SK-N-SH (cell line): ENCODE measurements around the gene TSC22D2.

ENCODE experiments used
- CTCF ChIP-seq: fragments of 200-600 bp; sonication (generic); IDR thresholded peaks from 2 replicates; pipeline ENCODE4 v1.6.1; 2017; ENCODE audit warnings: antibody characterized with exemption, mild to moderate bottlenecking, moderate library complexity
- EZH2phosphoT487 ChIP-seq: fragments of 200-600 bp; sonication (generic); IDR thresholded peaks from 2 replicates; pipeline ENCODE4 v1.6.1; 2017; ENCODE audit warnings: low read depth, mixed run types, mild to moderate bottlenecking, antibody characterized with exemption, moderate library complexity, borderline replicate concordance
- POLR2AphosphoS5 ChIP-seq: IDR thresholded peaks from 2 replicates; pipeline ENCODE4 v1.6.1; 2012; ENCODE audit warnings: low read depth, low read length
- TF ChIP-seq, protein P1 (sequence below): IDR thresholded peaks from 2 replicates; pipeline ENCODE4 v1.4.0; 2012; ENCODE audit warnings: low read depth, borderline replicate concordance

DNA sequence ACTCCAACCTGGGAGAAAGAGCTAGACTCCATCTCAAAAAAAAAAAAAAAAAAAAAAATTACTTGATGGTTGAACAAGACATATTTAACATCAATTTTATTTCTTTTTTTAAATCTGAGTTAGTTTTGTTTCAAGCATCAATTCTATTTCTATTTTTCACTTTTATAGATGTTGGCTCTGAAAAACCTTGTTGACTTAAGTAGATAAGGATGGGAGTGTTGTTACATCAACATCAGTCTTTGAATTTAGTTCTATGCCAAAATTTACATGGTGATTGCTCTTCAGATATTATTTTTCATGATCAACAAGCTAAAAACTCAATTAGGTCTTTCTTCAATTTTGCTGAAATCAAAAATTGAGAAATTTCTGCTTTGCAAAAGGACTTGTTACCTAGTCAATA lies 71.3 kb downstream of the TSC22D2 start:
- TF ChIP-seq POLR2AphosphoS5 (no peak), CTCF (no peak), EZH2phosphoT487 (no peak)
- TF ChIP-seq, protein P1, sequence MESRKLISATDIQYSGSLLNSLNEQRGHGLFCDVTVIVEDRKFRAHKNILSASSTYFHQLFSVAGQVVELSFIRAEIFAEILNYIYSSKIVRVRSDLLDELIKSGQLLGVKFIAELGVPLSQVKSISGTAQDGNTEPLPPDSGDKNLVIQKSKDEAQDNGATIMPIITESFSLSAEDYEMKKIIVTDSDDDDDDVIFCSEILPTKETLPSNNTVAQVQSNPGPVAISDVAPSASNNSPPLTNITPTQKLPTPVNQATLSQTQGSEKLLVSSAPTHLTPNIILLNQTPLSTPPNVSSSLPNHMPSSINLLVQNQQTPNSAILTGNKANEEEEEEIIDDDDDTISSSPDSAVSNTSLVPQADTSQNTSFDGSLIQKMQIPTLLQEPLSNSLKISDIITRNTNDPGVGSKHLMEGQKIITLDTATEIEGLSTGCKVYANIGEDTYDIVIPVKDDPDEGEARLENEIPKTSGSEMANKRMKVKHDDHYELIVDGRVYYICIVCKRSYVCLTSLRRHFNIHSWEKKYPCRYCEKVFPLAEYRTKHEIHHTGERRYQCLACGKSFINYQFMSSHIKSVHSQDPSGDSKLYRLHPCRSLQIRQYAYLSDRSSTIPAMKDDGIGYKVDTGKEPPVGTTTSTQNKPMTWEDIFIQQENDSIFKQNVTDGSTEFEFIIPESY: no peak
